ENCODE results near the gene MRTFA. TPM values are rescaled to one million over a fixed set of nuclear protein-coding genes. Genes with fewer than 3 reads are reported as not detected.

Gene MRTFA
- total RNA-seq, 1 donor from 2014 or later: 47.8 TPM

Other genes with a start within 250 kb of the MRTFA start
- not detected in 2 replicates for gene MCHR1, start 42.8 kb upstream of the MRTFA start, total RNA-seq
- 29.4 and 34.0 TPM in 2 replicates for gene SLC25A17, start 182.6 kb upstream of the MRTFA start, total RNA-seq
- gene ST13, start 219.9 kb upstream of the MRTFA start, total RNA-seq: 190 and 192 TPM in 2 replicates
- 14.7 and 15.3 TPM in 2 replicates for gene XPNPEP3, start 220.4 kb upstream of the MRTFA start, total RNA-seq
- gene DNAJB7, start 225.4 kb upstream of the MRTFA start, total RNA-seq: not detected in 2 replicates